Vagina (tissue), 2 donors: ENCODE data around the gene PLEKHA5.
"Not testable (repeated sequence)": the region's sequence is repeated elsewhere in the genome, so short reads cannot be mapped to it uniquely, and the experiment has no call there.

Experiments
- POLR2A ChIP-seq, 2 donors: fragments of 450-650 bp; IDR thresholded peaks; one replicate each; pipeline ENCODE4 v1.6.1; 2017; ENCODE audit warnings: antibody characterized with exemption in 2 of 2, mild to moderate bottlenecking in 2 of 2, moderate library complexity in 2 of 2
- POLR2AphosphoS5 ChIP-seq, 2 donors: sonication (generic); formaldehyde crosslinking; IDR thresholded peaks; one replicate each; pipeline ENCODE4 v1.9.0; 2017; ENCODE audit warnings: antibody characterized with exemption in 2 of 2, mild to moderate bottlenecking in 2 of 2, low read depth in 1 of 2; ENCODE audit not compliant: insufficient read depth in 1 of 2
- TF ChIP-seq, protein P1 (sequence below), 3 experiments: fragments of 450-650 bp in 2 of 3; fragments of 200-600 bp in 1 of 3; sonication (generic) in 1 of 3; IDR thresholded peaks; one replicate each; pipeline ENCODE4 v1.5.1; 2017 to 2019; ENCODE audit warnings: antibody characterized with exemption in 3 of 3, mild to moderate bottlenecking in 2 of 3, moderate library complexity in 2 of 3

DNA sequence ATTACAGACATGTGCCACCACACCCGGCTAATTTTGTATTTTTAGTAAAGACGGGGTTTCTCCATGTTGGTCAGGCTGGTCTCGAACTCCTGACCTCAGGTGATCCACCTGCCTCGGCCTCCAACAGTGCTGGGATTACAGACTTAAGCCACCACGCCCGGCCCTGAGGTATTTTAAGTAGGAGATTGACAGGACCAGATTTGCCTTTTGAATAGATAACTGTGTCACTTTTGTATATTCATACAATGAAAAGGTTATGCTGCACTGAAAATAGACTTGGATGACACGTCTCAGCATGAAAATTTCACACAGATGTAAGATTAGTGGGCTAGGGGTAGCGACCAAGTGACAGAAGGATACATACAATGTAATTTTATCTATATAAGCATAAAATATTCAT, 263.1 kb downstream of the PLEKHA5 start:
- TF ChIP-seq, protein P1, sequence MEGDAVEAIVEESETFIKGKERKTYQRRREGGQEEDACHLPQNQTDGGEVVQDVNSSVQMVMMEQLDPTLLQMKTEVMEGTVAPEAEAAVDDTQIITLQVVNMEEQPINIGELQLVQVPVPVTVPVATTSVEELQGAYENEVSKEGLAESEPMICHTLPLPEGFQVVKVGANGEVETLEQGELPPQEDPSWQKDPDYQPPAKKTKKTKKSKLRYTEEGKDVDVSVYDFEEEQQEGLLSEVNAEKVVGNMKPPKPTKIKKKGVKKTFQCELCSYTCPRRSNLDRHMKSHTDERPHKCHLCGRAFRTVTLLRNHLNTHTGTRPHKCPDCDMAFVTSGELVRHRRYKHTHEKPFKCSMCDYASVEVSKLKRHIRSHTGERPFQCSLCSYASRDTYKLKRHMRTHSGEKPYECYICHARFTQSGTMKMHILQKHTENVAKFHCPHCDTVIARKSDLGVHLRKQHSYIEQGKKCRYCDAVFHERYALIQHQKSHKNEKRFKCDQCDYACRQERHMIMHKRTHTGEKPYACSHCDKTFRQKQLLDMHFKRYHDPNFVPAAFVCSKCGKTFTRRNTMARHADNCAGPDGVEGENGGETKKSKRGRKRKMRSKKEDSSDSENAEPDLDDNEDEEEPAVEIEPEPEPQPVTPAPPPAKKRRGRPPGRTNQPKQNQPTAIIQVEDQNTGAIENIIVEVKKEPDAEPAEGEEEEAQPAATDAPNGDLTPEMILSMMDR (IDR thresholded peaks at IDR 0.05): not testable (repeated sequence)
- TF ChIP-seq POLR2AphosphoS5 (IDR thresholded peaks at IDR 0.05; ENCODE audit: insufficient read depth in 1 of 2, low read depth in 1 of 2); POLR2A (IDR thresholded peaks at IDR 0.05): not testable (repeated sequence)
